ENCODE data around the gene MID1. TPM values are rescaled to one million over a fixed set of nuclear protein-coding genes. Genes with fewer than 3 reads are reported as not detected.

Gene MID1
- total RNA-seq, 1 donor from 2014 or later = 32.5 TPM

- TF ChIP-seq, protein P1, sequence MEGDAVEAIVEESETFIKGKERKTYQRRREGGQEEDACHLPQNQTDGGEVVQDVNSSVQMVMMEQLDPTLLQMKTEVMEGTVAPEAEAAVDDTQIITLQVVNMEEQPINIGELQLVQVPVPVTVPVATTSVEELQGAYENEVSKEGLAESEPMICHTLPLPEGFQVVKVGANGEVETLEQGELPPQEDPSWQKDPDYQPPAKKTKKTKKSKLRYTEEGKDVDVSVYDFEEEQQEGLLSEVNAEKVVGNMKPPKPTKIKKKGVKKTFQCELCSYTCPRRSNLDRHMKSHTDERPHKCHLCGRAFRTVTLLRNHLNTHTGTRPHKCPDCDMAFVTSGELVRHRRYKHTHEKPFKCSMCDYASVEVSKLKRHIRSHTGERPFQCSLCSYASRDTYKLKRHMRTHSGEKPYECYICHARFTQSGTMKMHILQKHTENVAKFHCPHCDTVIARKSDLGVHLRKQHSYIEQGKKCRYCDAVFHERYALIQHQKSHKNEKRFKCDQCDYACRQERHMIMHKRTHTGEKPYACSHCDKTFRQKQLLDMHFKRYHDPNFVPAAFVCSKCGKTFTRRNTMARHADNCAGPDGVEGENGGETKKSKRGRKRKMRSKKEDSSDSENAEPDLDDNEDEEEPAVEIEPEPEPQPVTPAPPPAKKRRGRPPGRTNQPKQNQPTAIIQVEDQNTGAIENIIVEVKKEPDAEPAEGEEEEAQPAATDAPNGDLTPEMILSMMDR (IDR thresholded peaks at IDR 0.05; ENCODE audit: unreplicated experiment) = no peak
- Mint-ChIP-seq H3K4me3 (ENCODE audit: low read depth) (no peak overlapping the region), H3K27me3 (no peaks in the 10 kb centered on the region), H3K9me3 (ENCODE audit: low read depth) (peaks cover 29% of the 10 kb centered on the region), H3K27ac (no peak overlapping the region), H3K36me3 (ENCODE audit: insufficient read depth) (peaks cover 10% of the 10 kb centered on the region), H3K4me1 (ENCODE audit: low read depth) (peaks cover 13% of the 10 kb centered on the region)
- no peak for DNase-seq (ENCODE audit: low spot score, unreplicated experiment)
Observed at GRCh38 chrX:10513974-10514373, 106.4 kb downstream of the MID1 start.

DNA sequence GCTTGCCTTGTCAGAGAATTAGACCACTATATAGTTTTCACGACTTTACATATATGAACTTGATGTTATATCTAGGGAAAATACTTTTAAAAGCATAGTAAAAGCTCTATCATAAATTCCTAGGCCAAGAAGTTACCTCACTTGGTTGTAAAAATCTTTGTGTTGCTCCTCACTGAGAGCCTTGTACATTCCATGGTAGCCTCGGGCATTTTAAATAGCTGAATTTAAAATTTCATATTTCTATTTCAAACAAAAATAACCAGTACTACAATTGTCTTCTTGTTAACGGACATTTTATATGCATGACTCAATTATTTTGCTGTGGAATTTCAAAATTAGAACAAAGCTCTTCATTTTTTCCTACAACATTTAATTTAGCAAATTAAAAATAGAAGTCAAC lies 107.6 kb downstream of the MID1 start:
- DNase-seq (ENCODE audit: low spot score, unreplicated experiment) = no peak
- peaks cover 31% of the 10 kb centered on the region for H3K9me3 Mint-ChIP-seq (ENCODE audit: low read depth)
- TF ChIP-seq, protein P1 (IDR thresholded peaks at IDR 0.05; ENCODE audit: unreplicated experiment) = no peak
- no peak overlapping the region for H3K27ac Mint-ChIP-seq
- H3K4me1 Mint-ChIP-seq (ENCODE audit: low read depth) = peaks cover 10% of the 10 kb centered on the region
- no peak overlapping the region for H3K4me3 Mint-ChIP-seq (ENCODE audit: low read depth)
- peaks cover 12% of the 10 kb centered on the region for H3K36me3 Mint-ChIP-seq (ENCODE audit: insufficient read depth)
- H3K27me3 Mint-ChIP-seq = no peaks in the 10 kb centered on the region

GRCh38 chrX:10512258-10512657 lies 108.1 kb downstream of the MID1 start:
- no peak overlapping the region for H3K27ac Mint-ChIP-seq

DNA sequence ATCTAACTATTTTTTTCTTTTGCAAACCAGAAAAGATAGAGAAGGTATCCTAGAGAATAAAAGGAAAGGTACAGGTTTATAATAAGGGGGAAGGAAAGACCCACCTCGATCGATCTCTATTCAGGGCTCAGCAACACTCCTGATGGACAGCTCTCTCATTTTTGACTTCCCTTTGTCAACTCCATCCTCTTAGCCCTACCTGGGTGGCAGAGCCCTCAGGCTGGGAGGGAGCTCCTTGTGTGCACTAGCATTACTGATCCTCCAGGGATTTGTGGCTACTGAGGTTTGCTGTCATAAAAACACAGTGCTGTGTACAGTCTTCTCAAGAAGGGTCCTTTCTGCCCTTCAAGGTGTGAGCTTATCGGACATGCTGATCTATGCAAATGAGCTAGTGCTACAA lies 111.0 kb downstream of the MID1 start:
- H3K36me3 Mint-ChIP-seq (ENCODE audit: insufficient read depth) = peaks cover 10% of the 10 kb centered on the region
- TF ChIP-seq, protein P1 (IDR thresholded peaks at IDR 0.05; ENCODE audit: unreplicated experiment) = no peak
- no peak for DNase-seq (ENCODE audit: low spot score, unreplicated experiment)

More at GRCh38 chrX:10512258-10512657, 108.1 kb downstream of the MID1 start:
- TF ChIP-seq, protein P1 (IDR thresholded peaks at IDR 0.05; ENCODE audit: unreplicated experiment) = no peak
- no peak for DNase-seq (ENCODE audit: low spot score, unreplicated experiment)
- Mint-ChIP-seq H3K36me3 (ENCODE audit: insufficient read depth) (peaks cover 12% of the 10 kb centered on the region), H3K4me1 (ENCODE audit: low read depth) (peaks cover 7% of the 10 kb centered on the region), H3K9me3 (ENCODE audit: low read depth) (peaks cover 27% of the 10 kb centered on the region), H3K27me3 (no peaks in the 10 kb centered on the region), H3K4me3 (ENCODE audit: low read depth) (no peak overlapping the region)

GRCh38 chrX:10508891-10509290 lies 111.5 kb downstream of the MID1 start:
- no peak overlapping the region for H3K4me3 Mint-ChIP-seq (ENCODE audit: low read depth)
- H3K36me3 Mint-ChIP-seq (ENCODE audit: insufficient read depth) = peaks cover 10% of the 10 kb centered on the region
- no peak overlapping the region for H3K27ac Mint-ChIP-seq
- TF ChIP-seq, protein P1 (IDR thresholded peaks at IDR 0.05; ENCODE audit: unreplicated experiment) = no peak
- no peaks in the 10 kb centered on the region for H3K27me3 Mint-ChIP-seq
- peaks cover 7% of the 10 kb centered on the region for H3K4me1 Mint-ChIP-seq (ENCODE audit: low read depth)
- peaks cover 28% of the 10 kb centered on the region for H3K9me3 Mint-ChIP-seq (ENCODE audit: low read depth)
- DNase-seq (ENCODE audit: low spot score, unreplicated experiment) = no peak

More for the DNA sequence above, 111.0 kb downstream of the MID1 start:
- Mint-ChIP-seq H3K27me3 (no peaks in the 10 kb centered on the region), H3K27ac (no peak overlapping the region), H3K4me3 (ENCODE audit: low read depth) (no peak overlapping the region), H3K9me3 (ENCODE audit: low read depth) (peaks cover 28% of the 10 kb centered on the region), H3K4me1 (ENCODE audit: low read depth) (peaks cover 7% of the 10 kb centered on the region)
